ENCODE data around the gene KDM4B.

Gene KDM4B

DNA sequence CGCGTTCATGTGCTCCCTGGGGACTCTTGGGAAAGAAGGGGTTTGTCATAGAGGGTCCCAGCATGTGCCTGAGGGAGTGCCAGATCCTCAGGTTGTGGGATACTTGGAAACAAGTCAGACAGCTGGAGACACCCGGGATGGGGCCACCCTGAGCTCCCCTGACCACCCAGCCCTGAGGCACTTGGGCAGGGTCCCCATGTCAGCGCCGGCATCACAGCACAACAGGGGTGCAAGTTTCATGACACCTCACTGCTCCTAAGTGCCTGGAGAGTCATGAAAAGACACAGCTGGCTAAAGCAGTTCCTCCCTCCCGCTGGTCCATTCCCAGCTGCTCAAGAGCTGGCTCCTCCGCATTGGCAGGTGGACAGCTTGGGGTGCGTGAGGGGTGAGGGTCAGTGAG lies 102.7 kb downstream of the KDM4B start:
- CTCF ChIA-PET = interaction anchor here (1.2 kb wide), 2 partner anchors 23 to 280 kb away, joined by 3 to 5 read pairs; partner anchors contain the start of gene FEM1A
- POLR2A ChIA-PET = interaction anchor here (0.6 kb wide), 1 partner anchor 155 kb away, joined by 4 read pairs; no protein-coding TSS in a partner anchor
- TF ChIP-seq, protein P1, sequence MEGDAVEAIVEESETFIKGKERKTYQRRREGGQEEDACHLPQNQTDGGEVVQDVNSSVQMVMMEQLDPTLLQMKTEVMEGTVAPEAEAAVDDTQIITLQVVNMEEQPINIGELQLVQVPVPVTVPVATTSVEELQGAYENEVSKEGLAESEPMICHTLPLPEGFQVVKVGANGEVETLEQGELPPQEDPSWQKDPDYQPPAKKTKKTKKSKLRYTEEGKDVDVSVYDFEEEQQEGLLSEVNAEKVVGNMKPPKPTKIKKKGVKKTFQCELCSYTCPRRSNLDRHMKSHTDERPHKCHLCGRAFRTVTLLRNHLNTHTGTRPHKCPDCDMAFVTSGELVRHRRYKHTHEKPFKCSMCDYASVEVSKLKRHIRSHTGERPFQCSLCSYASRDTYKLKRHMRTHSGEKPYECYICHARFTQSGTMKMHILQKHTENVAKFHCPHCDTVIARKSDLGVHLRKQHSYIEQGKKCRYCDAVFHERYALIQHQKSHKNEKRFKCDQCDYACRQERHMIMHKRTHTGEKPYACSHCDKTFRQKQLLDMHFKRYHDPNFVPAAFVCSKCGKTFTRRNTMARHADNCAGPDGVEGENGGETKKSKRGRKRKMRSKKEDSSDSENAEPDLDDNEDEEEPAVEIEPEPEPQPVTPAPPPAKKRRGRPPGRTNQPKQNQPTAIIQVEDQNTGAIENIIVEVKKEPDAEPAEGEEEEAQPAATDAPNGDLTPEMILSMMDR (IDR thresholded peaks at IDR 0.05; ENCODE audit: control extremely low read depth, extremely low read depth, low read depth, missing control alignments) = no peak
- no peak for DNase-seq (ENCODE audit: extremely low spot score)

DNA sequence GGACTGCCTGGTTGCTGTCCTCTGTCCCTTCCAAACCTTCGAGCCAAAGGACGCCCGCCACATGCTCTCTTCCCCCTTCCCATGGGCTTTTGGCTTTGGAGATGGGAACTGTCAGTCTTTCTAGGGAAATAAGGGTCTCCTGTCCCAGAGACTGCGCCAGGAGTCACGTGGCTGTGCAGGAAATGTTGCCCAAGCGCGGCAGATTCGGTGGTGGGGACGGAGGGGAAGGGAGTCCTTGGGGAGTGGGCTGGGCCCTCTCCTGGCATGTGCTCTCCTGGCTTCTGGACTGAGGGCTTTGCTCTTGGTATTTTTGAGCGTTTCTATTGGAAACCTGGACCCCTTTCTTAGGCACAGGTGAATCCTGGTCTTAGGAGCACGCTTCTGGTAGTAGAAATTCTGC lies 103.2 kb downstream of the KDM4B start:
- DNase-seq (ENCODE audit: extremely low spot score) = no peak
- TF ChIP-seq, protein P1 (IDR thresholded peaks at IDR 0.05; ENCODE audit: control extremely low read depth, extremely low read depth, low read depth, missing control alignments) = no peak
- POLR2A ChIA-PET = no interaction called here
- CTCF ChIA-PET = interaction anchor here (1.2 kb wide), 2 partner anchors 23 to 281 kb away, joined by 3 to 5 read pairs; partner anchors contain the start of gene FEM1A

DNA sequence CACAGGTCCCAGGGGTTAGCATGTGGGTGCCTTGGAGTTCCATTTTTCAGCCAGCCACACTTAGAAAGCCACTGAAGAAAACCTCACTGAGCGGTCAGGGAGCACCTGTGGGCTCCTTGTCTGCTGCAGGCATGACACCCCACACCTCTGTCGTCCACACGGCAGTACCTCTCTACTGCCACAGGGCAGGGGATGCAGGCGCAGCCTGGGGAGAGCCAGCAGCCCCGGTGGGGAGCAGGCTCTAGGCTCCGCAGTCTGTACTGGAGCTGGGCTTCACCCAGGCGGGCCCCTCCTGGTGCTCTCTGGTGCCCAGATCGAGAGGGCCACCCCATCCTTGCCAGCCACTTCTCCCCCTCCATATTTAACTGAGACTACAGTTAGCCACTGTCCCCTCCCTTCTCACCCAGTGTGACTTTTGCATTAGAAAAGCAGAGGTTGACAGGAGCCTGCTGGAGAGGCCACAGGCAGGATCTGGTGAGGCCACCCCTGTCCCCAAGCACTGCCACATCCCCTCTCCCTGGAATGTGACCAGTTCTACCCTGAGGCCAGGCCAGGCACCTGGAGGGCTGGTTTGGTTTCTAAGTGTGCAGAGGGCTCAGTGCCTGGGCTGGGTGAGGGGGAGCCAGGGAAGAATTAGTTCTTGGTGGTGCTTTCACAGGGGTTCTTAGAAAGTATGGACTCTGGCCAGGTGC lies 104.4 kb downstream of the KDM4B start:
- CTCF ChIA-PET = interaction anchor here (1.3 kb wide), 1 partner anchor 85 kb away, joined by 3 read pairs; no protein-coding TSS in a partner anchor
- TF ChIP-seq, protein P1 (IDR thresholded peaks at IDR 0.05; ENCODE audit: control extremely low read depth, extremely low read depth, low read depth, missing control alignments) = no peak
- DNase-seq (ENCODE audit: extremely low spot score) = no peak
- POLR2A ChIA-PET = no interaction called here

DNA sequence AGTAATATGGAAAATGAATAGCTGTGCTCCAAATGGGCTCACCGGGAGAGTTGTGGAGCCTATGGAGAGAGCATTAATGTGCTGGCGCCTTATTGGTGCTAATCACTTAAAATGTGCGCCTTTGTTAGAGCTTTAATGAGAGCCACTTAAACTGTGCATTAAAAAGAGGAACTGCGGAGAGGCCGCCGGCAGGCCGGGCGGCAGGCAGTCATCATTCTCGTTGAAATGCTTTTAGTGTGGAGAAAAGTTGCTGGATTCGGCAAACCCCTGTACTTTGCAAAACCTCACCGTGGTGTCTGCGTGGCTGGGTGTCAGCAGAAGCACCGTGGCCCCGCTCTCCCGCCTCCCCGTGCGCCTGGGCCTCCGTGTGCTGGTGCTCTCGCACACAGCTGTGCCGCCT lies 105.5 kb downstream of the KDM4B start:
- ChIA-PET CTCF (interaction anchor here (1.3 kb wide), 1 partner anchor 84 kb away, joined by 3 read pairs; no protein-coding TSS in a partner anchor), POLR2A (interaction anchor here (0.6 kb wide), 1 partner anchor 582 kb away, joined by 5 read pairs; no protein-coding TSS in a partner anchor)
- TF ChIP-seq, protein P1 (IDR thresholded peaks at IDR 0.05; ENCODE audit: control extremely low read depth, extremely low read depth, low read depth, missing control alignments) = no peak
- DNase-seq (ENCODE audit: extremely low spot score) = no peak

DNA sequence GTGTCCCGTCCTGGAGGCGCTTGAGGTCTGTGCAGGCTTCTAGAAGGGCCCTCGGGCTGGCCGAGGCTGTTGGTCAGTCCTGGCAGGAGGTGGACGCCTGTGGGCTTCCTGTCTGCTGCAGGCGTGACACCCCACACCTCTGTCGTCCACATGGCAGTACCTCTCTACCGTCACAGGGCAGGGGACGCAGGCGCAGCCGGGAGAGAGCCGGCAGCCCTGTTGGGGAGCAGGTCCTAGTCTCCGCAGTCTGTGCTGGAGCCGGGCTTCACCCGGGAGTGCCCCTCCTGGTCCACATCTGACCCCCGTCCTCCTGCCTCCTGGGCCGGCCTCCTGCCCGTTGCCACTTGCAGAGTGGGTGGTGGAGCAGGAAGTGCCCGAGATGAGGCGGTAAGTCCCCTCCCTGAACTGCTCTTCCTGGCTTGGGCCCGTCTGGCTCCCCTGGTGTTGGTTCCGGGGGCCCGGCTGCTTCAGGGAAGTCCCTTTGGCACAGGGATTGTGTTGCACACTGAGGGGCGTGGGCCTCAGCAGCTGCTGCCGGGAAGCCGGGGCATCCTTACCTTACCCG lies 106.0 kb downstream of the KDM4B start:
- POLR2A ChIA-PET = interaction anchor here (0.6 kb wide), 1 partner anchor 581 kb away, joined by 5 read pairs; no protein-coding TSS in a partner anchor
- TF ChIP-seq, protein P1 (IDR thresholded peaks at IDR 0.05; ENCODE audit: control extremely low read depth, extremely low read depth, low read depth, missing control alignments) = no peak
- no peak for DNase-seq (ENCODE audit: extremely low spot score)
- CTCF ChIA-PET = interaction anchor here (1.3 kb wide), 1 partner anchor 84 kb away, joined by 3 read pairs; no protein-coding TSS in a partner anchor

DNA sequence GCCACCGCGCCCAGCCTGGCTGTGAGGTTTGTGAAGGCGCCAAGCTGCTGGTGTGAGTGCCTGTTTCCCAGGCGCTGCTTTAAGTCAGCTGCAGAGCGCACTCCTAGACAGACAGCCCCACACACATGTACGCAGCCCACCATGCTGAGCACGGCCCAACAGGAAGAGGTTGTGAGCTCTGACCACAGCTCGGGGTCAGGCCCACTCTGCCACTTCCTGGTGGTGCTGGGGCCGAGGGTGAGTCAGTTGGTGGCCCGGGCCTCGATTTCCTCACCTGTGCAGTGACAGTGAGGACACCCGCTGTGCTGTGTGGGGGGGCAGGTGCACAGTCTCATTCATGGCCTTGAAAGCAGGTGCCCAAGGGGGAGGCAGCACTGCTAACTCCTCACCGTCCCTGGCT lies 106.7 kb downstream of the KDM4B start:
- no peak for DNase-seq (ENCODE audit: extremely low spot score)
- ChIA-PET POLR2A (no interaction called here), CTCF (no interaction called here)
- TF ChIP-seq, protein P1 (IDR thresholded peaks at IDR 0.05; ENCODE audit: control extremely low read depth, extremely low read depth, low read depth, missing control alignments) = no peak
